GM08714 (cell line): ENCODE measurements around the gene ERG.

Experiments
- H3K4me3 ChIP-seq: fragments of 200-500 bp; sonication (Bioruptor generic); 2 replicates; pipeline ENCODE4 v1.5.1; 2014; ENCODE audit warnings: mild to moderate bottlenecking, low read length, inconsistent platforms
- ZNF274 ChIP-seq: IDR thresholded peaks from 2 replicates; pipeline ENCODE4 v1.6.1; 2012; ENCODE audit warnings: mild to moderate bottlenecking, low read depth, low read length

Gene ERG

GRCh38 chr21:38472412-38473108, 25.7 kb downstream of the ERG start:
- no peak overlapping the region for H3K4me3 ChIP-seq
- no peak for TF ChIP-seq ZNF274

GRCh38 chr21:38471766-38472165, 26.5 kb downstream of the ERG start:
- no peak for TF ChIP-seq ZNF274
- H3K4me3 ChIP-seq, result no peak overlapping the region

DNA sequence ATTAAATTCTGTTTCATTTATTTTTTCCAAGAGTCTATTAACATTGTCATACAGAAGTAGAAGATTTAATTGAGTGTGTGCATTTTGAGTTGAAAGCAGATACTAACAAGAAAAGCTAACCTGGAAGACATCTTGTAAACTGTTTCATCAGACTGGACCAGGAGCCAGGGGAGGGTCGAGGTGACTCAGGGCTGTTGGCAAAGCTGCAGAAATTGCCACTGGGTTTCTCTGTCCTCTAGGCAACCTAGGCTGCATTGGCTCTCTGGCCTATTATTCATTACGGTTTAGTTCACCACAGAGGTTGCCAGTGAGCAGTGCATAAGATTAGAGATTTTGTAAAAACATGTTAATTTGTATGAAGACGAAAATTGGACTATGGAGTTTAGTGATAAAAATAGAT, 27.5 kb downstream of the ERG start:
- H3K4me3 ChIP-seq, result no peak overlapping the region
- TF ChIP-seq ZNF274, result no peak

DNA sequence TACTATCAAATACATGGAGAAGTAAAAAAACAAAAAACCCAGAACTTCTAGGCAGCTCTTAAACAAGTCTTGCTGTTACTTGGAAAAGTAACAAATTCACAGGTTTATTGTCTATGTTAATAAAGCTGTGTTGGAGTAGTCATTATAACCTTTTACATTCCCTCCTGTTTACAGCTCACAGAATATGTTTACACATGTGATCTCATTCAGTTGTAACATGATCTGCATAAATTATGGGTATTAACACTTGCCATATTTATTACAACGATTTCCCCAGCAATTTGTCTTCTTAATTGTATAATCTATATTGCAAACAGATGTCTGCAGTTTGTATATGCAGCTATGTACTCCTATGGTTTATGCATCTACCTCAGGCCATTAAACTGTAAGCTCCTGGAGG, 28.6 kb downstream of the ERG start:
- no peak overlapping the region for H3K4me3 ChIP-seq
- no peak for TF ChIP-seq ZNF274

DNA sequence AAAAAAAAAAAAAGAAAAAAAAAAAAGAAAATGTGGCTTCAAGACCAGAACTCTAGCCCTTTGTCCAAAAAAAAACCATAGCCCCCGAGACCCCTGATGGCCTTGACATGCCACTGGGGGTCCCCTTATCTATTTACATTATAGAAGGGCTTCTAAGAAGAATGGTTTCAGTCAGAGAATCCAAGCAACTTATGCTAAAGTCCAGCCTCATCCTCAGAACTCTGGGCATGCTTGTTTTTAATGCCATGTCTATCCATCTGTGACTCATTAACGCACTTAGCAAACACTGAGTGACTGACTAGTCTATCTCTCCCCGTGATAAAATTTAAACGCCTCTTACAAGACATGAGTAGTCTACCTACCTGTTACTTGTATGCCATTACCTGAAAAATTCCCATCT, 29.3 kb downstream of the ERG start:
- no peak for TF ChIP-seq ZNF274
- H3K4me3 ChIP-seq, result no peak overlapping the region

DNA sequence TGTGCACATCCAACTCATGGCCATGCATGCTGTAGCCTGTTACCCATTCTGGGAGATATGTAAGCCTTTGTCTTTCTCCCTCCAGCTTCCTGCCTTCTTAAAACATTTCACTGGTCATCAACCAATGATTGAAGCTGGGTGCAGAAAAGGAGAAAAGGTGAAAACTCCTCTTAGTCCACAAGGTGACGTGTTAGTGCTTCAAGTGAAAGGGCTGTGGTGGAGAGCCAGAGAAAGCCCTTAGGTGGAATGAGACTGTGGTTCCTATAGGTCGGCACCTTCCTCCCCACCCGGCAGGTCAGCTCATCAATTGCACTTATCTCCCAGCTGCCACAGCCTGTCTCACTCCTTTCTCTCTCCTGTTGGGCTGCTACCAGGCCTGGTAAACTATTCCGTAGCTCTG, 30.4 kb downstream of the ERG start:
- H3K4me3 ChIP-seq, result no peak overlapping the region
- TF ChIP-seq ZNF274, result no peak

GRCh38 chr21:38467374-38467773, 30.9 kb downstream of the ERG start:
- TF ChIP-seq ZNF274, result no peak
- no peak overlapping the region for H3K4me3 ChIP-seq

GRCh38 chr21:38460171-38460742, 38.0 kb downstream of the ERG start:
- no peak for TF ChIP-seq ZNF274
- H3K4me3 ChIP-seq, result no peak overlapping the region

- no peak for TF ChIP-seq ZNF274
Measured at GRCh38 chr21:38459490-38459889, 38.8 kb downstream of the ERG start.

GRCh38 chr21:38455403-38455802, 42.9 kb downstream of the ERG start:
- TF ChIP-seq ZNF274, result no peak
- no peak overlapping the region for H3K4me3 ChIP-seq

More at GRCh38 chr21:38459490-38459889, 38.8 kb downstream of the ERG start:
- H3K4me3 ChIP-seq, result no peak overlapping the region

DNA sequence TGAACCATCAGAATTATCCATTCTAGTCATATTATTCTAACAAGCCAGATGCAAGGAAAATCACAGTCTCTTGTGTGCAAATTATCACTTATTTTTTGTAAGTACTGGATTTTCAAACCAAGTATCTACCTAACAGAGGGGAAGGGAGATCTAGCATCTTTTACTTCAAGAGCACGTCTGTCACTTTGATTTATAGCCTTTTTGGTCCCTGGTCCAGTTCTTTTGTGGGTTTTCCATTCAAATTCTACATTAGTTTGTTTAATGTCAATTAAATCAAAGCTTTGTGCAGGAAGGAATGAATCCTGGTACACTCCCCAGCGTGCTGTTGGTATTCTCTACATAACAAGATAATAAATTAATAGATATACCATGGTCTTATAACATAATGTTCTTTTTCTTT, 43.6 kb downstream of the ERG start:
- no peak overlapping the region for H3K4me3 ChIP-seq
- TF ChIP-seq ZNF274, result no peak

GRCh38 chr21:38454161-38454560, 44.1 kb downstream of the ERG start:
- TF ChIP-seq ZNF274, result no peak

DNA sequence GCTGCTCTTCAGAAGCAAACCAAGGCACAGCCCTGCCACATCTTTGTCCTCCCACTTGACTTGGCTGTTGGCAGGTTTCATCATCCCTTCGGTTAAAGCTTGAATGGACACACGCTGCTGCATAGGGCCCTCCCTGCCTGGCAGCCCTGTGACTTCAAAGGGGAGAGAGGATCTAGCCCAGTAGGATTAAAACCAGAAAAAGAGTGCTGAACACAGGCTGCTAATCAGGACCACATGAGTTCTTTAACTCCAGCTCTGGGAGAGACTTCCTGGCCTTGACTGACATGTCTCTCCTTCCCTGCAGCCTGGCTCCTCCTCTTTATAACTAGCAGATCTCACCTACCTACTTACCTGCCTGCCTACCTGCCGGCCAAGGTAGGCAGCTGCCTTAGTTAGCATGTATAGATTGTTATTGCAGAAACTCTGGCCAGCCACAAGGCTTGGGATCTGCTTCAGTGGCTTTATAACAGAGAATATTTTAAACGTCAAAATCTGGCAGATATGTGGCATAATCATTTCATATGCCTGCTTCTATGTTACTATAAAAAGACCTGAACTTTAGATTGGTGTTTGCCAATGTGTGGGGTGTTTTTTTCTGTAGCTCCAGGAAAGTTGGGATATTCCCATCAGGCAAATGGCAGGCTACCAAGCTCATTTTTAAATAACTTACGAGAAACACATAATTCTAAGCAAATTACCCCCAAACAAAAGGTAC, 49.4 kb downstream of the ERG start:
- no peak overlapping the region for H3K4me3 ChIP-seq
- no peak for TF ChIP-seq ZNF274

More at GRCh38 chr21:38454161-38454560, 44.1 kb downstream of the ERG start:
- no peak overlapping the region for H3K4me3 ChIP-seq

DNA sequence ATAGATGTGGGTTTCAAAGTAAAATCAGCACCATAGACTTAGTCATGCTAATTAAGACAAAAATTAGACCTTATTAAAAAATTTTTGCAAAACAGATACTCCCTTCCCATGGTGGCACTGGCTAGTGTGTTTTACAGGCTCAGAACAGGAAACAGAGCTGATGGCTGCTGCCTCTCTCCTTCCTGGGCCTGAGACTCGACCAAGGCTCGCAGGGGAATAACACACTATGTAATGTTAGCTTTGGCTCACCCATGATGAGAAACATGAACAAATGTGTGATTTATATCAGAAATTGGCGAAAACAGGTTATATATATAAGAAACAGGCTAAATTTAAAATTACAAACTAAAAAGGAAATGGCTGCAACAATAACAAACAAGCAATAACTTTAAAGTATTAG, 50.7 kb downstream of the ERG start:
- no peak overlapping the region for H3K4me3 ChIP-seq
- TF ChIP-seq ZNF274, result no peak

- no peak for TF ChIP-seq ZNF274
Measured at GRCh38 chr21:38444691-38445090, 53.6 kb downstream of the ERG start.

More at GRCh38 chr21:38444691-38445090, 53.6 kb downstream of the ERG start:
- H3K4me3 ChIP-seq, result no peak overlapping the region
